GM12864 (cell line): ENCODE results near the gene KIAA1549.

Experiments used
- DNase-seq: peaks from one replicate; pipeline ENCODE4 v3.0.0-alpha.2; 2011; ENCODE audit warnings: low read depth
- H3K4me3 ChIP-seq: 2 replicates; pipeline ENCODE4 v1.5.1; 2011; ENCODE audit warnings: mild to moderate bottlenecking, low read depth, low read length, control low read depth
- TF ChIP-seq, protein P1 (sequence below): IDR thresholded peaks from 2 replicates; pipeline ENCODE4 v1.5.1; 2011; ENCODE audit warnings: low read depth, mild to moderate bottlenecking, moderate library complexity, low read length, control low read depth, inconsistent platforms; ENCODE audit errors: missing control alignments

Gene KIAA1549

DNA sequence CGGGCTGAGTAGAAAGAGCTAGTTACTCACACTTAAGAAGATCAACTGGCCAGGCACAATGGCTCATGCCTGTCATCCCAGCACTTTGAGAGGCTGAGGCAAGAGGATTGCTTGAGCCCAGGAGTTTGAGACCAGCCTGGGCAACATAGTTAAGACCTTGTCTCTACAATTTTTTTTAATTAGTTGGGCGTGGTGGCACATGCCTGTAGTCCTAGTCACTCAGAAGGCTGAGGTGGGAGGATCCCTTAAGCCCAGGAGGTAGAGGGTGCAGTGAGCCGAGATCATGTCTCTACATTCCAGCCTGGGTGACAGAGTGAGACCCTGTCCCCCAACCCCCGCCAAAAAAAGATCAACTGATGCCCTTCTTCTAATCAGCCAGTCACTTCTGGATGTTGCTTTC lies 108.6 kb downstream of the KIAA1549 start:
- TF ChIP-seq, protein P1, sequence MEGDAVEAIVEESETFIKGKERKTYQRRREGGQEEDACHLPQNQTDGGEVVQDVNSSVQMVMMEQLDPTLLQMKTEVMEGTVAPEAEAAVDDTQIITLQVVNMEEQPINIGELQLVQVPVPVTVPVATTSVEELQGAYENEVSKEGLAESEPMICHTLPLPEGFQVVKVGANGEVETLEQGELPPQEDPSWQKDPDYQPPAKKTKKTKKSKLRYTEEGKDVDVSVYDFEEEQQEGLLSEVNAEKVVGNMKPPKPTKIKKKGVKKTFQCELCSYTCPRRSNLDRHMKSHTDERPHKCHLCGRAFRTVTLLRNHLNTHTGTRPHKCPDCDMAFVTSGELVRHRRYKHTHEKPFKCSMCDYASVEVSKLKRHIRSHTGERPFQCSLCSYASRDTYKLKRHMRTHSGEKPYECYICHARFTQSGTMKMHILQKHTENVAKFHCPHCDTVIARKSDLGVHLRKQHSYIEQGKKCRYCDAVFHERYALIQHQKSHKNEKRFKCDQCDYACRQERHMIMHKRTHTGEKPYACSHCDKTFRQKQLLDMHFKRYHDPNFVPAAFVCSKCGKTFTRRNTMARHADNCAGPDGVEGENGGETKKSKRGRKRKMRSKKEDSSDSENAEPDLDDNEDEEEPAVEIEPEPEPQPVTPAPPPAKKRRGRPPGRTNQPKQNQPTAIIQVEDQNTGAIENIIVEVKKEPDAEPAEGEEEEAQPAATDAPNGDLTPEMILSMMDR = no peak
- no peak overlapping the region for H3K4me3 ChIP-seq
- no peak for DNase-seq

DNA sequence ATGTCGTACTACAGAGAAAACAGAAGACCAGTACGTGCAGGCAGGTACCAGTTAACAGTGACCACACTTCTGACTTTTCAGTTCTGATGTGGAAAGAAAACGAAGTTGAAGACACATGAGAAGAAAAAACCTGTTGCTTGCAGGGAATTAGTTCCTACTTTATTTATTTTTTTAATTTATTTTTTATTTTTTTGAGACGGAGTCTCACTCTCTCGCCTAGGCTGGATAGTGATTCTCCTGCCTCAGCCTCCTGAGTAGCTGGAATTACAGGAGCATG lies 109.4 kb downstream of the KIAA1549 start:
- DNase-seq = no peak
- TF ChIP-seq, protein P1 = no peak

DNA sequence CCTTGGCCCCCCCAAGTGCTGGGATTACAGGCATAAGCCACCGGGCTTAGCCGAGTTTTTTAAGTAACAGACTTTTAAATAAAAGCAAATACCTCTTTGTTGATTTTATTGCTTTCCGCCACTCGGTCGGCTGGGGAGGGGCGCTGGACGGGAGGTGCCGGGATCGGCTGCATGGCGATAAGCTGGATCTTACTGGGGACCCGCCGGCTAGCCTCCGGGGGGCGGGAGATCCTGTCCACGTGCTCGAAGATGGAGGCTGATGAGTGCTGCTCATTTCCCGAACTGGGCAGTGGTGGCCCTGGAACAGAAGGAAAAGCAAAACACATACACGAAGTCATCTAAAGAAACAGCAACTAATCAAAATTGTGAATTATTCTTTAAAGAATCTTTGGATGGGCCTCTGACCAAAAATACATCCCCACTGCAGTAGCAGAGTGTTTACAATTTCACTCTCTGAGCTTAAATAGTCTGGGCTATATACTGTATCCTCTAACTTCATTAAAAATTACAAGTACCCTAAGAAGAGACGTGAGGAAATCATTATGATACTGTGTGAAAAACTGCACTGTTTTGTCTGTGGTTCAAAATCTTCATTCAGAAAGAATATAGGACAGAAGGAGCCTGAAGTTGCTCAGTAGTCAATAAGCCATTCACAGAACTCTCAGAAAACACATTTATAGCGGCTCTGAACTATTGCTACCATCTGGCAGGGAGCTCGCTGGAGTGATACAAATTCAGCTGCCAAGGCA lies 110.0 kb downstream of the KIAA1549 start:
- TF ChIP-seq, protein P1 = no peak
- DNase-seq = no peak
- H3K4me3 ChIP-seq = no peak overlapping the region

More for the DNA sequence above, 109.4 kb downstream of the KIAA1549 start:
- H3K4me3 ChIP-seq = no peak overlapping the region

DNA sequence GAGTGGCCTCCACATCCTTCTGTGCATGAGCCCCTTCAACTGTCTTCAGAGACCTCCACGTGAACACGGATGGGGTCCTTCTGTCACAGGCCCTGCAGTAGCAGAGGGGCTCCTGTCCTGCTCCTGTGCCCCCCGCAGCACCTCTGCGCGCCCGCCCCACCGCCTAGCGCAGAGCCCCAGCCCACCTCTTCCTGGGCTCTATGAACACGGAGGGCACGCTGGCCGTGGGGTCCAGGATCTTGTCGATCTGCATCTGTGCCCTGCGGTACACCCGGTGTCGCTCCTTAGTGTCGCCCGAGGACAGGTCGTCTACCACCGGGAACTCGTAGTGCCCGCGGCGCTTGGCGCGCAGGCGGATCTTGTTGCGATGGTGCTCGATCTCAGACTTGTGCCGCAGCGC lies 111.8 kb downstream of the KIAA1549 start:
- TF ChIP-seq, protein P1 = no peak
- DNase-seq = no peak
- no peak overlapping the region for H3K4me3 ChIP-seq

DNA sequence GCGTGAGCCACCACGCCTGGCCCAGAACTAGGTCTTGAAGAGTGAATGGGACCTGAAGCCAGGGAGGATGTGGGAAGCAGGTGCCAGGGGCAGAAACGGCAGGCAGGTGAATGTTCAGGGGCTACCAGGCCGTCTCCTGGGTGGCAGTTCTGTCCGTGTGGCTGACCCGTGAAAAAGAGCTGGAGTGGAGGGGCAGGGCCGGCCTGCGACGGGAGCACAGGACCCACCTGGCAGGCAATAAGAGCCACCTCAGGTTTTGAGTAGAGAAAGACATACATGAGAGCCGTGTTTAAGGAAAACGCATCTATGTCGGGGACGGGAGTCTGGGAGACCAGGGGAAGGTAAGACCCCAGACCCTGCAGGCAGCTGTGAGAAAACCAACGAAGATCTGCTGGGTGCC lies 112.5 kb downstream of the KIAA1549 start:
- no peak for DNase-seq
- TF ChIP-seq, protein P1 = no peak
- H3K4me3 ChIP-seq = no peak overlapping the region

DNA sequence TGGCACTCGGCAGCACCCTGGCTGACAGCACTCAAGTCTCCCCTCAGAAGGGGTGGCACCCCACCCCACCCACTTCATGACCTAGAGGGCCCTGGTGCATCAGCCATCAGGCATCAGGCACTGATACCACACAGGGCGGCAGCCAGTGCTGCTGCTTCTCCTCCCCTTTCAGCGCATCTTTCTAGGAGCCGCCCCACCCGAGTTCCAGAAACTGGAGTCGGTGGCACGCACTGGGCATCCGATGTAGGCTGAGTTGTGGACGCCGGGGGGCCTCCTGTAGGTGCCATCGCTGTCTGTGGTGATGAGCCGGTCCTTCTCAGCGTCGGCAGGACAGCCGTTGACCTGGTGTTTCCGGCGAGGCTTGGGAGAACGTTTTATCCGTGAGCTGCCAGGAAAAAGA lies 113.4 kb downstream of the KIAA1549 start:
- no peak for DNase-seq
- H3K4me3 ChIP-seq = no peak overlapping the region
- TF ChIP-seq, protein P1 = no peak

DNA sequence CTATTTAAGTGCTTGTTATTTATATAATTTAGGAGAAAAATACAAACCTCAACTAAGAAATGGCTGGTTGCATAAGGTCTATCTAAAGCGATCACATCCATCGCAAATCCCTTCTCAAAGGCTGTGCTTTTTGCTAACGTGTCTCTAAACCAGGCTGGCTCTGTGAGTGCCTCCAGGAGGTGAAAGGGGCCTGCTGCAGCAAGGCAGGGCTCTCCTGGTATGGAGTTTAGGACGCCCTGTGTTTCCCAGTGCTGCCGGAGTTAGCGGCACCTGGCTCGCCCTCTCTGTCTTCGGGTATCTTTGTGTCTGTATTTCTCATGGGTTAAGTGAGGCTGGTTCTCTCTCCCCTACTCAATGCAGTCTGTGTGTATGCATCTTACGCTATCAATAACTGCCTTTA lies 114.8 kb downstream of the KIAA1549 start:
- no peak overlapping the region for H3K4me3 ChIP-seq
- TF ChIP-seq, protein P1 = no peak
- DNase-seq = no peak
